CD4-positive, alpha-beta T cell treated with Interleukin-15 for 1 hour (primary cell): ENCODE results near the gene KPNA6.

ENCODE experiments used
- DNase-seq: peaks from one replicate; pipeline ENCODE4 v3.0.0-alpha.2; 2020

KPNA6 gene

DNA sequence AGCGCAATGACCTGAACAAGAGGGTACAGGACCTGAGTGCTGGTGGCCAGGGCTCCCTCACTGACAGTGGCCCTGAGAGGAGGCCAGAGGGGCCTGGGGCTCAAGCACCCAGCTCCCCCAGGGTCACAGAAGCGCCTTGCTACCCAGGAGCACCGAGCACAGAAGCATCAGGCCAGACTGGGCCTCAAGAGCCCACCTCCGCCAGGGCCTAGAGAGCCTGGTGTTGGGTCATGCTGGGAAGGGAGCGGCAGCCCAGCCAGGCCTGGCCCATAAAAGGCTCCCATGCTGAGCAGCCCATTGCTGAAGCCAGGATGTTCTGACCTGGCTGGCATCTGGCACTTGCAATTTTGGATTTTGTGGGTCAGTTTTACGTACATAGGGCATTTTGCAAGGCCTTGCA is 87.1 kb downstream of the KPNA6 start:
- DNase-seq = no peak

DNA sequence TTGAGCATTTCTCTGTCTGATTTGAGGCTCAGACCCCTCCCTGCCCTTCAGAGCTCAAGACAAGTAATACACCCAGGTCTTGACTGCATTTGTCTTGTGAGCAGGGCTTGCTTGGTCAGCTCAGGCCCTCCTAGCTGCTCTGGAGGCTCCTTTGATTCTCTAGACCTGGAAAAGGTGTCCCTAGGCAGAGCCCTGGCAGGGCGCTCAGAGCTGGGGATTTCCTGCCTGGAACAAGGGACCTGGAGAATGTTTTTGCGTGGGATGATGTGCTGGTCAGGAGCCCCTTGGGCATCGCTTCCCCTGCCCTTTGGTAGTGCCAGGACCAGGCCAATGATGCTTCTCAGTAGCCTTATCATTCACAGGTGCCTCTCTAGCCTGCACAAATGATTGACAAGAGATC is 87.7 kb downstream of the KPNA6 start:
- no peak for DNase-seq

DNA sequence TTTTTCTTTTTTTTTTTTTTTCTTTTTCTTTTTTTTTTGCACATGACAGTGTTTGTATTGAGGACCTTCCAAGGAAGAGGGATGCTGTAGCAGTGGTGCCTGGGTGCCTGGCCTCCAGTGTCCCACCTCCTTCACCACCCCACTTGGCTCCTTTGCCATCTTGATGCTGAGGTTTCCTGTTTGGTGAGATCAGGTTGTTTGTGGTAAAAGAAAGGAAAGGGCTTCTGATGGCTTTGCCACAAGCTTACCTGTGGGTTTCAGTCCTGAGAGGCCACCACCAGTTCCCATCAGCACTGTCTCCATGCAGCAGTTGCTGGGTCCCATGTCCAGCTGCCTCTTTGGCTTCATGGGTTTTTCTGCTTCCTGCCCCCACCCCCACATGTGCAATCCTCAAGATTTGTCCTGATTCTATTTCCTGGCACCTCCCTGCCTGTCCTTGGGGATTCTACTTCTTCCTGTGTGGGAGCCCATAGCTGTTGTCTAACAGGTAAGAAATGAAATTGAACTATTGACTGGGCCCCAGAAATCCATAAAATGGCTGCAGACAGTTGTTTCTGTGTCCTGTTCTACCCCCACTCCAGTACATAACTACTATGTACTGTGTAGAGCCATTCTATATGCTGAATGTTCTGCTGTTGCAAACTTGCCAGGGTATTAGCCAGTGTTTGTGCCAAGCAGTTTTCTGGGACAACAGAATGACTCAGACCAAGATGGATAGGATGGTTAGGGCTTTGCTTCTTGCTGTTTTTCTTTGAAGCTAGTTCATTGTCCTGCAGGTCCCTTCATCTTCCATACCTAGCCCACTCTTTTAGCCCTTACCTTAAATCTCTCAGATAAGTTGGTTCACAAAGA is 88.3 kb downstream of the KPNA6 start:
- no peak for DNase-seq

DNA sequence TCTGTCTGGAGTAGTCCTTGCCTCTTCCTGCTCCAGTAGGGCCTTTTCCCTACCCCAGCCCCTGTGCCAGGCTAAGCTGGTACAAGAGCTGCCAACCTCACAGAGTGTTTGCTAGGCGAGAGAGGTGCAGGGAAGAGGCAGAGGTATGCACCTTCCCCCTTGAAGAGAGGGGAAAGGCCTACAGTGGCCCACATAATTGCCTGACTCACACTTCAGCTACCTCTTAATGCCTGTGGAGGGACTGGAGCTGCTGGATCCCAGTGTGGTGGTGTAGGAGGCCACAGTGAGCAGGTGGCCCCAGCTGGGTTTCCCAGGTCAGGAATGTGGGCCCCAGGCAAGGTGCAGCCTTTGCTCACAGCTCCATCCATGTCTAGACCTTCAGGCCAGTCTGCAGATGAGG is 89.2 kb downstream of the KPNA6 start:
- DNase-seq = no peak

GRCh38 chr1:32197837-32198236 is 90.0 kb downstream of the KPNA6 start:
- DNase-seq = no peak

DNA sequence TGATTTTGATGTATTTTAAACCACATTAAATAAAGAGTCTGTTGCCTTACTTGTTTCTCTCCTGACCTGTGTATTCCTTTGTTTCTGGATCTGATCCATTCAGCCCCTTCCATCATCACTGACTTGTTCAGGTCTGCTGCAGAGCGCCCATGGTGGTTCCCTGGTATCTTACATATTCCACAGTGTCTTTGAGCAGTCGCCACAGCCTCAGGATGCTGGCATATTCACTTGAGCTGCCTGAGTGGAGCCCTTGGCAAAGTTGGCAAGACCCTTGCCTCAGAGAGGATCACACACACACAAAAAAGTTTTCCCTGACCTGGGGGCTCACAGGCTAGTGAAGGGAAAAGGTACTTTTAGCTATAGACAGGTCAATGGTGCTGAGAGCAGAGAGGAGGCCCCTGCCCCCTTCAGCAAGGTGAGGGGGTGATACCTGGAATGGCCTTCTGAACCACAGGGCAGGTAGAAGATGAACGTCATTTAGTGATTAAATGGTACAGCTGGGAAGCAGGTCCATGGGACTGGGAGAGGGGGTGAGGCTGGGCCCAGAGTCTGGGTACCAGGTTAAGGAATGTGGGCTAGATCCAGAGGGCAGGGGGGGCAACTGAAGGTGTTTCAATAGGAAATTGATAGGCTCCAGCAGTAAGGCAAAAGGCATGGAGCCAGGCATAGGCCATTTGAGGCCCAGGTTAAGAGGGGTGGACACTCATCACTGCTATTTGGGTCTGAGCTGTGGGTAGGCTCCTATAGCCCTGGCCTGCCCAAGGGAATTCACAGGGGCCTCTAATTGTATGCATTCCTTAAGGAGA is 90.6 kb downstream of the KPNA6 start:
- DNase-seq = no peak

GRCh38 chr1:32199043-32199716 is 91.3 kb downstream of the KPNA6 start:
- no peak for DNase-seq

DNA sequence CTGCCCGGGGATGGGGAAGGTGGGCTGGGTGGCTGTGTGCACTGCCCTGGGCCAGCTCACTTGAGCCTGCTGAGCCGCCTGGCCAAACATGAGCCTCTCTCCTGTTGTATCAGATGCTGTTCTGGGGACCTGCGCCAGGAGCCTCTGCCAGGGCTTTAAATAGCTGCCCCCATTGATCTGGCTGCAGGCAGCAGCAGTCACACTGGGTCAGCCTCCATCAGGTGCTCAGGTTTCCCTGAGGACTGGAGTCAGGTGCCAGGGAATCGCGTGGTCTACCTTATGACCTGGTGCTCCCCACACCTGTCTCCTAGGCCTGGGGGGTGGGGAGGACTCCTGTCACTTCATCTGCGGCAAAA is 91.8 kb downstream of the KPNA6 start:
- DNase-seq = no peak

GRCh38 chr1:32200226-32201010 is 92.6 kb downstream of the KPNA6 start, which contains the start of gene CCDC28B:
CCDC28B (plus strand) TSS chr1:32200595; CDS start chr1:32201936, 1,341 bp downstream.
- peak; percentile 49 for DNase-seq

DNA sequence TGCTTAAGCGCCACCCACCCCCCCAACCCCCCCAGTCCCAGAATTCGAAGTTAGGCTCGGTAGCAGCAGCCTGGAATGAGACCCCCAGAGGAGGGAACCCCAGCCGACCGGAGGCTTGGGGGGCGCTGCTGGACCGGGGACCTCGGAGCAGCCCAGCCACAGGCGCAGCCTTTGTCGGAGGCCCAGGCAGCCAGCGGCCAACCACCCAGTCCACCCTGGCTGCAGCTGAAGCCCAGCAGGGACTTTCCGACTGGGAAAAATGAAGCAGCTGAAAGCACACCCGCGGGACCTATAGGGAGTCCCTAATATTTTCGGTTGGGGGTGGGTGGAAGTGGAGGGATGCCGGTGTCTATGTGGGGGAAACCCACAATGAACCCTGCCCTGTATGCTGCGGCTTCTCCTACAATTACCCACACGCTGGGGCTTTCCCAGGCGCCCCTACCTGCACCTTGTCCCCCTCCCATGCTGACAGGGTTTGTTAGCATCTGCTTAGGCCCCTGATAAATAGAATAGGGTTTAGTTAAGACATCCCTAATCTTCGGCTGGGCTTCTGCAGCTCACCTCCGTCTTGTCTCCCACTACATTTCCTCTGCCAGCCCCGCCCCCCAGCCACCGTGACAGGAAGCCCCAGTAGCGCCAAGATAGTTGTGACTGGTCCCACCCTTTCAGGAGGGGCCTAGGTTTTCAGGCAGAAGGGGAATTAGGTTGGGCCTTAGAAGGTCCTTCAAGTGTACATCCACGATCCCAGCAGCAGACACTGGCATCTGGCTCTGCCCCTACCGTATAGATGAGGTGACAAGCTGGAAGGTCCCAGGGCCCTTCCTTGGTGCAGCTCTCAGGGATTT is 93.4 kb downstream of the KPNA6 start:
- peak; percentile 80 for DNase-seq

- no peak for DNase-seq
These were observed 97.1 kb downstream of the KPNA6 start for GRCh38 chr1:32204943-32205361.

DNA sequence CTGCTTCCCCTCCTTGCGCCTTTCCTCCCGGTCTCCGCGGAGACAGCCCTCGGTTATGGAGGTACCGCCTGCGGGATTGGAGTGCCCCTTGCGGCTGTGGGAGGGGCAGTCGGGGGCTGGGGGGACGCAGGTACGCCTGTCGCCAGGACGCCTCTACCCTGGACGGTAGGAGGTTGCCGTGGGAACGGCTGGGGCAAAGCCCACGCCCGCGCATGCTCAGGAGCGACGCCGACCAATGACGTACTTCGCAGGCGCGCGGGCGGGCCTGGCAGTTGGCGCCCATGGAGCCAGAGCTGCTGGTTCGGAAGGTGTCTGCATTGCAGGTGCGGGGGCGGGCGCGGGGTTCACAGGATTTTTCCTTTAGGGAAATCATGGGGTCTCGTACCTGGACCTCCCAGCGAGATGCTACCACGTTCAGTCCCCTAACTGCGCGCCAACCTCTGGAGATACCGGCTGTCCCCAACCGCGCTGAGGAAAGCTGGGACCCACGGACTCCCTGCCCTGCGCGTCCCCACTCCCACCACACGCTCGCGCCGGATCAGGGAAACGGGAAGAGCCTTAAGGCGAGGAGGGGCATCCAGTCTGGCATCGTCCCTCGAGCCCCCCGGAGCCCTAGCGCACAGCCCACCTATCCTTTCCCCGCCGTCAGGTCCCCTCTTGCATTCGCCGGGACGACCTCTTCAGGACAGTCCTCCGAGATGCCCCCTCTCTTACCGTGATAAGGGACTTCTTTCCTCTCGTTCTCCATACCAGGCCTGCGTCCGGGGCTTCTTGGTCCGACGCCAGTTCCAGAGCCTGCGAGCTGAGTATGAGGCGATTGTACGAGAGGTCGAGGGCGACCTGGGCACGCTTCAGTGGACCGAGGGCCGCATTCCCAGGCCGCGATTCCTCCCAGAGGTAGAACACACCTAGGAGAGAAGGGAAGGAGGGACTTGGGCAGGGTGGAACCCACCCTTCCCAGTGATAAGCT is 97.8 kb downstream of the KPNA6 start, which contains the start of gene IQCC:
Gene IQCC, plus strand, starts transcription at position 271 of the 970 bp plus-strand sequence. Its CDS starts 11 bp downstream, at position 282.
- peak; percentile 89 for DNase-seq

DNA sequence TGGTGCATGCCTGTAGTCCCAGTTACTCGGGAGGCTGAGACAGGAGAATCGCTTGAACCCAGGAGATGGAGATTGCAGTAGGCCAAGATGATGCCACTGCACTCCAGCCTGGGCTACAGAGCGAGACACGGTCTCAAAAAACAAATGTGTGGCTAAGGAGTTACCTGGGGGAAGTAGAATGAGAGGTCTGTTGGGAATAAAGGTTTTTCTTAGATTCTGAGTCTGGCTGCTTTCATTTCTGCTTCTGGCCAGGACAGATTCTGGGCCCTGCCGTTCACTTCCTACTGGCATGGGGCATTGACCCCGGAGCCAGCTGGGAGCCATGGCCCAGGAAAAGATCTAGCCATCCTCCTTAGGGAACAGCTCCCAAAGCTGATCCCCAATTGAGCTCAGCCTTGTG is 100.6 kb downstream of the KPNA6 start:
- DNase-seq = no peak

GRCh38 chr1:32208891-32209328 is 101.1 kb downstream of the KPNA6 start, which contains the start of gene DCDC2B:
DCDC2B (plus strand) TSS chr1:32209089; CDS start chr1:32209094, 5 bp downstream.
- DNase-seq = peak; percentile 27

GRCh38 chr1:32215629-32216480 is 108.0 kb downstream of the KPNA6 start:
- peak; percentile 52 for DNase-seq

DNA sequence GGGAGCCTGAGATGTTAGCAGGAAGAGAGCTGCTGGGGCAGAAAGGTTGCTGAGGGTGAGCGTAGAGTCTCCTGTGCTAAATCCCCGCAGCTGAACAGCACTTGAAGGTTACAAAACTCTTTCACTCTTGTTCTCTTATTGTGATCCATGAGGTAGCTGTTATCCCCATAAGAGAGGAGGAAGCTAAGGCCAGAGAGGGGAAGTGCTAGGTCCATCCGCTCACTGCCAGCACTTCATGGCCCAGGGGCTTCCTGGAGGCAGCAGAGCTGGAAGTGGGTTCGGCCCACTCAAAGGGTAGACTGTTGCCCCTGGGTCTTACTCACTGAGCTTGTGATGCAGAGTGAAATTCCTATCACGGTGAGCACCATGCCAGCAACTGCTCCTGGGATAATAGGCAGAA is 108.7 kb downstream of the KPNA6 start:
- DNase-seq = no peak

DNA sequence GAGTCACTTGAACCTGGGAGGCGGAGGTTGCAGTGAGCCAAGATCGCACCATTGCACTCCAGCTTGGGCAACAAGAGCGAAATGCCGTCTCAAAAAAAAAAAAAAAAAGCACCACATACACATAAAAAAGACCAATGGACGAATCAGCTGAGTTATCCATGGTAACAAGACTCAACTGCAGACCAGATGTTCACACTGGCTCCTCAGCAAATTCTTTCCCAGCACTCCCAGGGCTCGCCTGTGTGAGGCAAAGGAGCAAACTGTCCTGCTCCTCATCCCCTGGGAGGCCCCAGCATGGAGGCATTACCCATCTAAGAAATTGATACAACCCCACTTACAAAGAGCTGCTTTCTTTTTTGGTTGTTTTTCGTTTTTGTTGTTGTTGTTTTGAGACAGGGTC is 111.2 kb downstream of the KPNA6 start:
- no peak for DNase-seq

DNA sequence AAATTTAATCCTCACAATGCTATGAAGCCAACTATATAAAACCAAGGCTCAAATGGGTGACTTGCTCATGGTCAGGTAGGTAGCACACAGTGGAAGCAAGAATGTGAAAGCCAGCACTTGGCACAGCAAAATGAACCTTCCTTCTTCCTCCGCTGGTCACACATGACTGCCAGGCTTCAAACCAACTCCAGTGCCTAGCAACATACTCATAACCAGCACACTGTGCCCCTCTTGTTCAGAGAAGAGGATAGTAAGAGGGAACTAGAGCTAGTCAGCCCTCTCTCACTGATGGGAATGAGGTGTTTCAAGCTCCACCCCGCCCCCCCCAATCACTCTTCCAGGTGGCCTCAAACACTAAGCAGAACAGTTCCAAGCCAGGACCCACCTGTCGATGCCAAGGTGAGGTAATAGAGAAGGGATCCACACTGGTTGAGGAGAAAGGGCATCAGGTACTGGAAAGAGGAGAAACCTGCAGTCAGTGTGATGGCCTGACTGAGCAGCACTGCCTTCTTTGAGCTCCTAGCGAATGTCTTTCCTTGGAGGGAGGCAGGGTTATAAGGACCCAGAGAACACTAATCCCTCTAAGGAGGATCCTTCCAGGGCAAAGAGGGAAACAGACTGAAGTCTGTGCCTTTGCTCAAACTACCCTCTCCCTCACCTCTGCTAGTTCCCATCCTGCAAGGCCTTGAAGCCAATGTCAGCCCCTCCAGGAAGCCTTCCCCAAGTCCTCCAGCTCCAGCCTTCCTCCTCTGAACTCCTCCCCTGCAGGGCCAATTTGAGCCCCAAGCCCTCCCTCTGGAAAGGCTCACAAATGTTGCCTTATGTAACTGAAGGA is 113.1 kb downstream of the KPNA6 start:
- no peak for DNase-seq
